Heart right ventricle (tissue), 16 donors: ENCODE results near the gene MPV17. TPM values are rescaled to one million over a fixed set of nuclear protein-coding genes. Genes with fewer than 3 reads are reported as not detected.

Experiments
- ATAC-seq, 8 donors: fragments of 200-7000 bp; cut with Tn5 transposase; one replicate each; pipeline ENCODE4 v1.9.1; 2020; ENCODE audit warnings: mild to moderate bottlenecking in 8 of 8, moderate library complexity in 8 of 8, moderate number of reproducible peaks in 1 of 8
- DNase-seq, 2 donors: peaks; one replicate each; pipeline ENCODE4 v3.0.0-alpha.2; 2020
- H3K27ac ChIP-seq, 10 donors: fragments of 200-600 bp; sonication (generic) in 2 of 10; one replicate each; pipeline versions ENCODE4 v1.5.0 to v1.8.0; 2020 to 2022; ENCODE audit warnings: mild to moderate bottlenecking in 3 of 10
- H3K27me3 ChIP-seq, 7 donors: fragments of 200-600 bp; one replicate each; pipeline ENCODE4 v1.8.0; 2021 to 2022; ENCODE audit warnings: mild to moderate bottlenecking in 2 of 7
- H3K36me3 ChIP-seq, 9 donors: fragments of 200-600 bp; sonication (generic) in 1 of 9; one replicate each; pipeline versions ENCODE4 v1.5.0 to v1.8.0; 2020 to 2022; ENCODE audit warnings: mild to moderate bottlenecking in 2 of 9
- H3K4me1 ChIP-seq, 9 donors: fragments of 200-600 bp; sonication (generic) in 1 of 9; one replicate each; pipeline versions ENCODE4 v1.5.0 to v1.8.0; 2020 to 2022; ENCODE audit warnings: mild to moderate bottlenecking in 4 of 9
- H3K4me3 ChIP-seq, 10 donors: fragments of 200-600 bp; sonication (generic) in 2 of 10; one replicate each; pipeline versions ENCODE4 v1.5.0 to v1.8.0; 2020 to 2022; ENCODE audit warnings: mild to moderate bottlenecking in 7 of 10, moderate library complexity in 2 of 10
- H3K9me3 ChIP-seq, 11 donors: fragments of 200-600 bp in 10 of 11; sonication (generic) in 2 of 11; one replicate each; pipeline versions ENCODE4 v1.5.0 to v1.8.0; 2013 to 2022; ENCODE audit warnings: mild to moderate bottlenecking in 2 of 11, control low read depth in 1 of 11, moderate library complexity in 1 of 11
- CTCF ChIP-seq, 9 donors: fragments of 200-600 bp; sonication (generic) in 2 of 9; IDR thresholded peaks; one replicate each; pipeline versions ENCODE4 v1.5.0 to v1.8.0; 2021 to 2022; ENCODE audit warnings: antibody characterized with exemption in 9 of 9, mild to moderate bottlenecking in 5 of 9, moderate library complexity in 1 of 9
- WGBS, 2 donors: extraction: QIAGEN DNeasy Blood & Tissue Kit; methylation state at CpG; one replicate each; pipeline ENCODE4 v1.1.7; 2013; ENCODE audit warnings: inconsistent platforms in 1 of 2; 5-methylcytosine and 5-hydroxymethylcytosine counted together
- intact Hi-C, 10 donors: fragments of 100-400 bp; cut with DNase I; formaldehyde crosslinking; loops; one replicate each; pipeline versions ENCODE4 v1.11.1 to v1.14.2; 2022
- polyA plus RNA-seq, 2 donors: library from polyadenylated mRNA; stranded (reverse); fragments of 200-250 nt; gene quantifications; one replicate each; pipeline ENCODE4 v1.2.3, GENCODE V29; 2013
- total RNA-seq, 10 donors: library from RNA; stranded (reverse); fragmentation: NEBNext Ultra II Directional in 3 of 10; extraction: Animal tissue kit (Norgen Biotek cat#: 25700) in 3 of 10; gene quantifications; one replicate each; pipeline versions ENCODE4 v1.2.1 to v1.2.4, GENCODE V29; 2021 to 2023
- donor health status: Arrhythmogenic right ventricular cardiomyopathy.
- donor health status: ischemic (EF 13 %, LVEDD 7.1; RV severe dilation, severe dysfunction).
- donor health status: healthy with polysubstance abuse.
- donor health status: DM: no; HTN: yes; CAD: no.
- donor health status: DM: no; HTN: no; CAD: no.
- donor health status: ischemic (EF 25% LVEDD 6.9; RV normal size, moderate dysfunction).
- donor health status: ischemic (EF 25% LVEDD 5.7; RV mildly dilated, moderate dysfunction).
- donor health status: healthy.
- donor health status: DM: yes; HTN: yes; CAD: no.
- donor health status: Ischemic cardiomyopathy.
- donor health status: ischemic (EF 35%, LVEDD 5.7; RV mildly dilated, moderate dysfunction).
- donor health status: nonischemic (EF 11% LVEDD 7.7; RV severe dilation, severe dysfunction).
- donor health status: DM: yes; HTN: yes; CAD: no.
- donor health status: PGD.
- donor health status: ischemic (EF 29% LVEDD 5.4; RV normal size, mild dysfunction).
- donor health status: nonischemic (EF 23%, LVEDD 6.1; RV moderate dilation, normal function).

MPV17 gene
- total and polyA plus RNA-seq, 12 donors: 40.8 to 220 (median 69.1) TPM

DNA sequence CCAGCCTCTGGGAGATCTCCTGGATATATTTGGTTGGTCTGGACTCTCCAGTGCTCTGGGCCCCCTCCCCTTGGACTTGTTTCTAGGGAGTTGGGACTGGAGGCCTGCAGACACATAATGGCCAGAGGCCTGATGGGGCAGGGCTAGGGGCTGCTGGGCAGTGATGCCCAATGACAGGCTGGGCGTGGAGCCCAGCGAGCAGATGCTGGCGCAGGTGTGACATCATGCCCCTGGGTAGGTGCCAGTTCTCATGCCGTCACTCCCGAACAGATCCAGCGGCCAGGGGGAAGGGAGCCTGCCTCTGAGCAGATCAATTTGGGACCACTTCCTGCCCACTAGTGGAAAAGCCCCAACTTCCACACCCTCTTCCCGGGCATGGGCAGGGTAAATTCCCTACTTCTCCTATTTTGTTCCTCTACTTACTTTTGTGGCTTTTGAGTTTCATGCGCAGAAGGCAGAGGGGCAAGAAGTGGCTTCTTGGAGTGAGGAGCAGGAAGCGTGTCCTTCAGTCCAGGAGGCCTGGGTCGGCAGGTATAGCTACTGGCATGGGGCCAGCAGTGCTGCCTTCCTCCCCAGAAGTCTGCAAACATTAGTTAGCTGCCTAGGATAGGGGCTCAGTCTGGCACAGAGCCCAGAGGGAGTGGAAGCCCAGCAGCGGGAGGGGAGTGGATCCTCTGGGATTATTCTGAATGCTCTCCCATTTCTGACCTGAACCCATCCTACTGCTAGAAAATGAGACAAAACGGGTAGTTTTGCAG lies 6.1 kb downstream of the MPV17 start:
- WGBS, 2 donors: 72 to 80% methylated on average over 12 of the region's 12 CpGs
- no peak overlapping the region for H3K4me3 ChIP-seq
- H3K27me3 ChIP-seq: no peaks in the 10 kb centered on the region
- H3K9me3 ChIP-seq: no peaks in the 10 kb centered on the region
- peaks cover 5 to 28% (median 15%) of the 10 kb centered on the region in 9 donors for H3K4me1 ChIP-seq
- no peak for TF ChIP-seq CTCF (IDR thresholded peaks at IDR 0.05)
- H3K36me3 ChIP-seq: peaks cover 0 to 36% (median 0%) of the 10 kb centered on the region in 9 donors
- intact Hi-C loops: loop anchor here in 1 of 10 donors (10.0 kb wide), 1 partner anchor 472 kb away; the partner anchor contains the start of gene DPYSL5
- peak in 7 of 8 donors; percentile 25 to 59 (median 43) for ATAC-seq
- DNase-seq: peak; percentile 48 to 55
- H3K27ac ChIP-seq: peak overlapping the region in 3 of 10 donors; percentile 31 to 48 (median 43)

- no peak for TF ChIP-seq CTCF (IDR thresholded peaks at IDR 0.05)
- Histone ChIP-seq H3K27me3 (no peaks in the 10 kb centered on the region), H3K9me3 (no peaks in the 10 kb centered on the region), H3K4me1 (peaks cover 0 to 14% (median 0%) of the 10 kb centered on the region in 9 donors), H3K36me3 (peaks cover 0 to 53% (median 0%) of the 10 kb centered on the region in 9 donors), H3K4me3 (no peak overlapping the region), H3K27ac (no peak overlapping the region)
- no peak for ATAC-seq
- intact Hi-C loops: loop anchor here in 1 of 10 donors (10.0 kb wide), 1 partner anchor 470 kb away; the partner anchor contains the start of gene DPYSL5
- no peak for DNase-seq
- 65 to 74% methylated on average over 8 of the region's 8 CpGs for WGBS, 2 donors
These were observed 7.8 kb downstream of the MPV17 start for GRCh38 chr2:27315122-27315521.

GRCh38 chr2:27314709-27315108 lies 8.2 kb downstream of the MPV17 start:
- TF ChIP-seq CTCF (IDR thresholded peaks at IDR 0.05): no peak
- H3K9me3 ChIP-seq: no peaks in the 10 kb centered on the region
- intact Hi-C loops: loop anchor here in 1 of 10 donors (10.0 kb wide), 1 partner anchor 470 kb away; the partner anchor contains the start of gene DPYSL5
- no peak overlapping the region for H3K4me3 ChIP-seq
- no peak for DNase-seq
- no peaks in the 10 kb centered on the region for H3K27me3 ChIP-seq
- 84% methylated on average over 9 of the region's 9 CpGs for WGBS, 2 donors
- peaks cover 0 to 58% (median 0%) of the 10 kb centered on the region in 9 donors for H3K36me3 ChIP-seq
- peaks cover 0 to 12% (median 0%) of the 10 kb centered on the region in 9 donors for H3K4me1 ChIP-seq
- peak overlapping the region in 1 of 10 donors; percentile 9 for H3K27ac ChIP-seq
- peak in 5 of 8 donors; percentile 12 to 40 (median 23) for ATAC-seq

GRCh38 chr2:27313882-27314645 lies 8.8 kb downstream of the MPV17 start:
- Histone ChIP-seq H3K9me3 (no peaks in the 10 kb centered on the region), H3K36me3 (peaks cover 0 to 64% (median 0%) of the 10 kb centered on the region in 9 donors), H3K27ac (peak overlapping the region in 1 of 10 donors; percentile 9), H3K4me3 (no peak overlapping the region), H3K4me1 (peaks cover 0 to 12% (median 0%) of the 10 kb centered on the region in 9 donors), H3K27me3 (peaks cover 0 to under 1% (median 0%) of the 10 kb centered on the region in 7 donors)
- no peak for ATAC-seq
- intact Hi-C loops: loop anchor here in 1 of 10 donors (10.0 kb wide), 1 partner anchor 469 kb away; the partner anchor contains the start of gene DPYSL5
- no peak for TF ChIP-seq CTCF (IDR thresholded peaks at IDR 0.05)
- 91 to 94% methylated on average over 8 of the region's 8 CpGs for WGBS, 2 donors
- DNase-seq: no peak
